IMR-90 (cell line): ENCODE results near the gene CRLF2. TPM values are rescaled to one million over a fixed set of nuclear protein-coding genes. Genes with fewer than 3 reads are reported as not detected.

Experiments used
- ATAC-seq: fragments of 200-7000 bp; cut with Tn5 transposase; 2 replicates; pipeline ENCODE4 v1.9.1; 2020; ENCODE audit warnings: low read depth, mild to moderate bottlenecking, moderate library complexity
- BruUV-seq: library from RNA; stranded (reverse); fragments of 400-500 nt; replicated peaks from 2 replicates; lab custom pipeline; 2021; lab: Mats Ljungman, UMichigan
- CTCF ChIA-PET: fragments of 300-600 bp; formaldehyde crosslinking; extraction: SDS; loops from one replicate; lab custom pipeline; 2021; ENCODE audit warnings: antibody characterized with exemption; lab: Yijun Ruan, JAX
- POLR2A ChIA-PET: fragments of 300-600 bp; sonication (Branson Sonifier 250); formaldehyde crosslinking; loops from one replicate; lab custom pipeline; 2022; ENCODE audit warnings: antibody characterized with exemption; ENCODE audit not compliant: unreplicated experiment; lab: Charles Lee
- DNase-seq: peaks from one replicate; pipeline ENCODE4 v3.0.0; 2013
- H2AFZ ChIP-seq: replicated peaks from 2 replicates; pipeline ENCODE3; 2013; ENCODE audit warnings: low read length, mild to moderate bottlenecking; ENCODE audit not compliant: poor library complexity
- H2AK5ac ChIP-seq: 2 replicates; pipeline ENCODE4 v1.6.1; 2013; ENCODE audit warnings: low read depth, low read length, inconsistent platforms
- H2AK9ac ChIP-seq: replicated peaks from 2 replicates; pipeline ENCODE3; 2013; ENCODE audit warnings: mild to moderate bottlenecking, low read depth, low read length, moderate library complexity; ENCODE audit not compliant: poor library complexity
- H2BK120ac ChIP-seq: 2 replicates; pipeline ENCODE4 v1.6.1; 2013; ENCODE audit warnings: low read depth, low read length, inconsistent platforms
- H2BK15ac ChIP-seq: 3 replicates; pipeline ENCODE4 v1.6.1; 2013; ENCODE audit warnings: low read depth, low read length, inconsistent platforms
- H2BK20ac ChIP-seq: 2 replicates; pipeline ENCODE4 v1.6.1; 2013; ENCODE audit warnings: low read depth, mild to moderate bottlenecking, inconsistent platforms, low read length, moderate library complexity
- H2BK5ac ChIP-seq: 2 replicates; pipeline ENCODE4 v1.6.1; 2013; ENCODE audit warnings: mild to moderate bottlenecking, low read depth, low read length, inconsistent platforms; ENCODE audit not compliant: poor library complexity, severe bottlenecking
- H3K14ac ChIP-seq: replicated peaks from 2 replicates; pipeline ENCODE4 v1.6.1; 2013; ENCODE audit warnings: low read depth, low read length, inconsistent platforms
- H3K18ac ChIP-seq: 2 replicates; pipeline ENCODE4 v1.6.1; 2013; ENCODE audit warnings: low read depth, low read length, control low read depth
- H3K23ac ChIP-seq: 2 replicates; pipeline ENCODE4 v1.6.1; 2013; ENCODE audit warnings: low read depth, low read length, inconsistent platforms
- H3K27ac ChIP-seq: 2 replicates; pipeline ENCODE4 v1.5.1; 2013; ENCODE audit warnings: mild to moderate bottlenecking, control low read depth, low read length; ENCODE audit not compliant: insufficient read depth
- H3K27me3 ChIP-seq: 2 replicates; pipeline ENCODE4 v1.6.1; 2013; ENCODE audit warnings: low read length; ENCODE audit not compliant: control insufficient read depth, insufficient read depth
- H3K36me3 ChIP-seq: 2 replicates; pipeline ENCODE4 v1.6.1; 2013; ENCODE audit warnings: low read length, mixed read lengths; ENCODE audit not compliant: control insufficient read depth, insufficient read depth
- H3K4ac ChIP-seq: 2 replicates; pipeline ENCODE4 v1.6.1; 2013; ENCODE audit warnings: low read depth, low read length, inconsistent platforms
- H3K4me1 ChIP-seq: 2 replicates; pipeline ENCODE4 v1.6.1; 2013; ENCODE audit warnings: low read length, mixed read lengths; ENCODE audit not compliant: control insufficient read depth, insufficient read depth
- H3K4me2 ChIP-seq: 2 replicates; pipeline ENCODE4 v1.6.1; 2013; ENCODE audit warnings: low read depth, mild to moderate bottlenecking, control low read depth, low read length, moderate library complexity
- H3K4me3 ChIP-seq: 2 replicates; pipeline ENCODE4 v1.5.1; 2013; ENCODE audit warnings: low read depth, mild to moderate bottlenecking, control low read depth, low read length, moderate library complexity; ENCODE audit not compliant: insufficient read depth
- H3K56ac ChIP-seq: 2 replicates; pipeline ENCODE4 v1.6.1; 2013; ENCODE audit warnings: low read length, inconsistent platforms; ENCODE audit not compliant: insufficient read depth; ENCODE audit errors: extremely low read depth
- H3K79me1 ChIP-seq, 2 experiments: 2 replicates each; pipeline ENCODE4 v1.6.1; 2013; ENCODE audit warnings: low read length in 2 of 2, inconsistent platforms in 1 of 2, low read depth in 1 of 2
- H3K9ac ChIP-seq: 2 replicates; pipeline ENCODE4 v1.6.1; 2013; ENCODE audit warnings: low read depth, low read length, control low read depth
- H3K9me1 ChIP-seq: 2 replicates; pipeline ENCODE4 v1.6.1; 2013; ENCODE audit warnings: low read length, inconsistent platforms; ENCODE audit not compliant: insufficient read depth
- H3K9me3 ChIP-seq: 2 replicates; pipeline ENCODE4 v1.6.1; 2013; ENCODE audit warnings: low read length; ENCODE audit not compliant: control insufficient read depth, insufficient read depth
- H4K20me1 ChIP-seq: 2 replicates; pipeline ENCODE4 v1.6.1; 2013; ENCODE audit warnings: low read length, inconsistent platforms; ENCODE audit not compliant: insufficient read depth
- H4K5ac ChIP-seq: 2 replicates; pipeline ENCODE4 v1.6.1; 2013; ENCODE audit warnings: mild to moderate bottlenecking, low read depth, low read length, control low read depth
- H4K8ac ChIP-seq, 2 experiments: 2 replicates each; pipeline ENCODE4 v1.6.1; 2013; ENCODE audit warnings: low read depth in 2 of 2, low read length in 2 of 2, control low read depth in 1 of 2, inconsistent platforms in 1 of 2
- H4K91ac ChIP-seq: 2 replicates; pipeline ENCODE4 v1.6.1; 2013; ENCODE audit warnings: low read depth, low read length, inconsistent platforms; ENCODE audit not compliant: insufficient read depth
- BHLHE40 ChIP-seq: fragments of 150-350 bp; IDR thresholded peaks from 2 replicates; pipeline ENCODE4 v1.6.1; 2016; ENCODE audit warnings: mild to moderate bottlenecking, low read depth, low read length
- CHD1 ChIP-seq: IDR thresholded peaks from 2 replicates; pipeline ENCODE4 v1.6.1; 2012; ENCODE audit warnings: low read depth, low read length, improper control_type of control experiment
- FOS ChIP-seq: fragments of 150-350 bp; IDR thresholded peaks from 2 replicates; pipeline ENCODE4 v1.6.1; 2016; ENCODE audit warnings: low read depth, low read length
- MXI1 ChIP-seq: IDR thresholded peaks from 2 replicates; pipeline ENCODE4 v1.6.1; 2012; ENCODE audit warnings: low read depth, mild to moderate bottlenecking, low read length, moderate library complexity, borderline replicate concordance
- POLR2A ChIP-seq: IDR thresholded peaks from 2 replicates; pipeline ENCODE4 v1.6.1; 2012; ENCODE audit warnings: mild to moderate bottlenecking, low read depth, low read length
- RAD21 ChIP-seq: IDR thresholded peaks from 2 replicates; pipeline ENCODE4 v1.6.1; 2012; ENCODE audit warnings: low read length, improper control_type of control experiment
- SMC3 ChIP-seq: fragments of 150-350 bp; IDR thresholded peaks from 2 replicates; pipeline ENCODE4 v1.6.1; 2016; ENCODE audit warnings: low read depth, mild to moderate bottlenecking, antibody characterized with exemption, low read length, moderate library complexity
- WGBS, 2 experiments: methylation state at CpG; one replicate each; pipeline versions ENCODE4 v1.1.5 to v1.1.7; 2013; ENCODE audit warnings: missing lambda C conversion rate in 2 of 2; ENCODE audit not compliant: insufficient read length in 1 of 2; ENCODE audit errors: extremely low coverage in 2 of 2; 5-methylcytosine and 5-hydroxymethylcytosine counted together
- dilution Hi-C: fragments of 300-500 bp; cut with HindIII; formaldehyde crosslinking; loops from one replicate; pipeline ENCODE4 v1.14.3; 2018; ENCODE audit warnings: low sequenced_read_pairs; ENCODE audit not compliant: unreplicated experiment
- in situ Hi-C: fragments of 300-500 bp; cut with MboI; formaldehyde crosslinking; loops from 3 replicates; pipeline ENCODE4 v1.14.3; 2019; ENCODE audit warnings: low sequenced_read_pairs, inconsistent platforms, mixed read lengths
- intact Hi-C: fragments of 100-400 bp; cut with micrococcal nuclease; formaldehyde crosslinking; loops from 2 replicates; pipeline ENCODE4 v1.10.0; 2022
- polyA plus RNA-seq, 3 experiments: library from polyadenylated mRNA; depleted of rRNA; stranded (reverse); fragments of >200 nt; gene quantifications; 2 replicates each; pipeline ENCODE4 v1.2.3, GENCODE V29; 2012; ENCODE audit warnings: low replicate concordance in 1 of 3
- total RNA-seq: library from RNA; depleted of rRNA; stranded (reverse); fragments of >200 nt; gene quantifications from 2 replicates; pipeline ENCODE4 v1.2.3, GENCODE V29; 2012
- TF ChIP-seq, protein P1 (sequence below): fragments of 150-350 bp; IDR thresholded peaks from 2 replicates; pipeline ENCODE4 v1.6.1; 2016; ENCODE audit warnings: low read depth, mild to moderate bottlenecking, low read length, moderate library complexity, borderline replicate concordance
- TF ChIP-seq, protein P2 (sequence below): conservative IDR thresholded peaks from 2 replicates; pipeline ENCODE4 v1.5.1; 2012; ENCODE audit warnings: mild to moderate bottlenecking, low read depth, low read length, improper control_type of control experiment
- TF ChIP-seq, protein P3 (sequence below): fragments of 150-350 bp; IDR thresholded peaks from 2 replicates; pipeline ENCODE4 v1.6.1; 2017; ENCODE audit warnings: mild to moderate bottlenecking, antibody characterized with exemption, low read length, low read depth

The CRLF2 gene
- total and polyA plus RNA-seq, 2 of the 4 experiments (the other 2 are of a cell fraction), result not detected

DNA sequence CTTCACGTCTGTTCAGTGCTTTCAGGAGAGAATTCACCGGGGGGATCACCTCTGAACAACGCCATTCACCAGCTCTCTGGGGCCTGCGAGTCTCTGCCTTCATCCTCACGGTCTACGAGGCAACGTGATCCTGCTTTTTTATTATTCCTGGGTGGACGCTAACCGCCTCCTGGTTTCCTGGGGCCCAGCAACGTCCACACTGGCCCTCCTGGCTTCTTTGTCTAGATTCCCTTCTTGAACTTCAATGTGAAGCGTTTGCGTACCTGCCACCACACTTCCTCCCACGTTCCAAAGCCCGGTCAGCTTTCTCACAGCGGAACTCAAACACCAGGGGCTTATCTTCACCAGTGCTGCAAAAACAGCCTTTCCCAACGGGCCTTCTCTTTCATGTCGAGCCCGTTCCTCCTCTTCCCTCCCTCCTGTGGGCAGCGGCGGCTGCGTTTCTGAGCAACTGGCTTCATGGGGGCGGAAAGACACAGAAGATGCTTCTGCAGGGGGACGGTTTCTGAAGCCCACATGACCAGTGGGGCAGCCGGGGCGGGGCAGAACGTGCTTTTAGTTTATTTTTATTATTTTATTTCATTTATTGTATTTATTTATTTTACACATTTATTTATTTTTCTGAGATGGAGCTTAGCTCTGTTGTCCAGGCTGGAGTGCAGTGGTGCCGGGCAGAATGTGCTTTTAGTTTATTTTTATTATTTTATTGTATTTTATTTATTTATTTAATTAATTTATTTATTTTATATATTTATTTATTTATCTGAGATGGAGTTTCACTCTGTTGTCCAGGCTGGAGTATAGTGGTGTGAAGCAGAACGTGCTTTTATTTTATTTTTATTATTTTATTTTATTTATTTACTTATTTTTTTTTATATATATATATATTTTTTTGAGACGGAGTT, 64.6 kb downstream of the CRLF2 start (continued):
- TF ChIP-seq, protein P1, sequence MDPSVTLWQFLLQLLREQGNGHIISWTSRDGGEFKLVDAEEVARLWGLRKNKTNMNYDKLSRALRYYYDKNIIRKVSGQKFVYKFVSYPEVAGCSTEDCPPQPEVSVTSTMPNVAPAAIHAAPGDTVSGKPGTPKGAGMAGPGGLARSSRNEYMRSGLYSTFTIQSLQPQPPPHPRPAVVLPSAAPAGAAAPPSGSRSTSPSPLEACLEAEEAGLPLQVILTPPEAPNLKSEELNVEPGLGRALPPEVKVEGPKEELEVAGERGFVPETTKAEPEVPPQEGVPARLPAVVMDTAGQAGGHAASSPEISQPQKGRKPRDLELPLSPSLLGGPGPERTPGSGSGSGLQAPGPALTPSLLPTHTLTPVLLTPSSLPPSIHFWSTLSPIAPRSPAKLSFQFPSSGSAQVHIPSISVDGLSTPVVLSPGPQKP, result no peak

DNA sequence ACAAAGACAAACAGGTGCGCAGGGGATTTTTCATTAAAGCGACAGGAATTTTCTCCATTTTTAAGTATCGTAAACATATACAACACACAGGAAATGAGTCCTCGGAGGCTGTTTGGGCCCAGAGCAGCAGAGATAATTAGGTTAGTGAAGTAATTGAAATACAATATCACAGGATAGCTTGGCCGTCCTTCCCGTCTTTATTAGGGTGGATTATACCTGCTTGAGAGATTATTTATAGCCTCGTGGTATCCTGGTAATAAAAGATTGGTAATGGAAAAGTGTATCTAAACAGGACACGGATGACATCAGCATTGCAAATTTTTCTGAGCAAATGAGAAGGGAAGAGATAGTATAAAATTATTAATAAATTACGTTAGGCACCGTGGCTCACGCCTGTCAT, 68.2 kb downstream of the CRLF2 start:
- BruUV-seq, result no TSS peak
- Histone ChIP-seq H3K4me2 (no peak overlapping the region), H3K56ac (no peak overlapping the region), H2AFZ (no peak overlapping the region), H4K5ac (no peak overlapping the region), H3K4ac (no peak overlapping the region), H2BK20ac (no peak overlapping the region), H3K27me3 (no peaks in the 10 kb centered on the region), H4K91ac (no peak overlapping the region), H3K9me3 (peaks cover 18% of the 10 kb centered on the region; the same call in 1 of the 2 replicates), H3K9ac (no peak overlapping the region), H2BK15ac (no peak overlapping the region), H2BK5ac (no peak overlapping the region), H3K23ac (no peak overlapping the region), H2BK120ac (no peak overlapping the region), H3K14ac (no peak overlapping the region), H4K8ac (no peak overlapping the region), H2AK9ac (no peak overlapping the region), H3K4me1 (no peaks in the 10 kb centered on the region), H3K79me1 (no peaks in the 10 kb centered on the region), H3K36me3 (no peaks in the 10 kb centered on the region), H3K4me3 (no peak overlapping the region), H2AK5ac (no peak overlapping the region), H3K27ac (no peak overlapping the region), H4K20me1 (no peaks in the 10 kb centered on the region), H3K9me1 (no peaks in the 10 kb centered on the region), H3K18ac (no peak overlapping the region)
- 80% methylated on average over 1 of the region's 11 CpGs; no CpG with 5 or more reads in 1 of the 2 experiments for WGBS, 2 experiments
- ATAC-seq (no peak), DNase-seq (no peak)
- intact Hi-C loops, result no loop called here
- CTCF ChIA-PET, result no interaction called here
- dilution Hi-C loops, result no loop called here
- in situ Hi-C loops, result no loop called here
- POLR2A ChIA-PET, result no interaction called here
- TF ChIP-seq, protein P1, result no peak
- no peak for TF ChIP-seq FOS
- TF ChIP-seq CHD1, result no peak
- no peak for TF ChIP-seq POLR2A
- TF ChIP-seq, protein P2, sequence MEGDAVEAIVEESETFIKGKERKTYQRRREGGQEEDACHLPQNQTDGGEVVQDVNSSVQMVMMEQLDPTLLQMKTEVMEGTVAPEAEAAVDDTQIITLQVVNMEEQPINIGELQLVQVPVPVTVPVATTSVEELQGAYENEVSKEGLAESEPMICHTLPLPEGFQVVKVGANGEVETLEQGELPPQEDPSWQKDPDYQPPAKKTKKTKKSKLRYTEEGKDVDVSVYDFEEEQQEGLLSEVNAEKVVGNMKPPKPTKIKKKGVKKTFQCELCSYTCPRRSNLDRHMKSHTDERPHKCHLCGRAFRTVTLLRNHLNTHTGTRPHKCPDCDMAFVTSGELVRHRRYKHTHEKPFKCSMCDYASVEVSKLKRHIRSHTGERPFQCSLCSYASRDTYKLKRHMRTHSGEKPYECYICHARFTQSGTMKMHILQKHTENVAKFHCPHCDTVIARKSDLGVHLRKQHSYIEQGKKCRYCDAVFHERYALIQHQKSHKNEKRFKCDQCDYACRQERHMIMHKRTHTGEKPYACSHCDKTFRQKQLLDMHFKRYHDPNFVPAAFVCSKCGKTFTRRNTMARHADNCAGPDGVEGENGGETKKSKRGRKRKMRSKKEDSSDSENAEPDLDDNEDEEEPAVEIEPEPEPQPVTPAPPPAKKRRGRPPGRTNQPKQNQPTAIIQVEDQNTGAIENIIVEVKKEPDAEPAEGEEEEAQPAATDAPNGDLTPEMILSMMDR, result no peak
- no peak for TF ChIP-seq RAD21
- no peak for TF ChIP-seq MXI1
- TF ChIP-seq, protein P3, sequence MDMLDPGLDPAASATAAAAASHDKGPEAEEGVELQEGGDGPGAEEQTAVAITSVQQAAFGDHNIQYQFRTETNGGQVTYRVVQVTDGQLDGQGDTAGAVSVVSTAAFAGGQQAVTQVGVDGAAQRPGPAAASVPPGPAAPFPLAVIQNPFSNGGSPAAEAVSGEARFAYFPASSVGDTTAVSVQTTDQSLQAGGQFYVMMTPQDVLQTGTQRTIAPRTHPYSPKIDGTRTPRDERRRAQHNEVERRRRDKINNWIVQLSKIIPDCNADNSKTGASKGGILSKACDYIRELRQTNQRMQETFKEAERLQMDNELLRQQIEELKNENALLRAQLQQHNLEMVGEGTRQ, result no peak
- no peak for TF ChIP-seq BHLHE40
- TF ChIP-seq SMC3, result no peak
